ENCODE measurements around the gene ZDHHC15. TPM values are rescaled to one million over a fixed set of nuclear protein-coding genes. Genes with fewer than 3 reads are reported as not detected.

Gene ZDHHC15
- total and polyA plus RNA-seq, 2 of the 8 experiments (the other 6 are each of a cell fraction or from before 2014, with no cell fraction given) = 1.7 to 3.5 TPM

GRCh38 chrX:75546724-75547511 is 24.1 kb upstream of the ZDHHC15 start:
- no peak overlapping the region for H3K4ac ChIP-seq (replicated peaks; ENCODE audit: insufficient read length, low read depth, low read length)
- DNase-seq (ENCODE audit: low read depth in 1 of 2, low spot score in 2 of 2) (no peak), FAIRE-seq (no peak)
- no peaks in the 10 kb centered on the region for H3K79me2 ChIP-seq (ENCODE audit: control insufficient read depth in 1 of 2, insufficient read depth in 2 of 2, low read length in 2 of 2)
- H2BK5ac ChIP-seq (ENCODE audit: low read depth, low read length) = no peak overlapping the region
- H2BK120ac ChIP-seq (replicated peaks; ENCODE audit: low read depth, low read length) = no peak overlapping the region
- H4K20me1 ChIP-seq (replicated peaks in 1 of 2; ENCODE audit: control insufficient read depth in 1 of 2, insufficient read depth in 2 of 2, low read length in 2 of 2) = no peaks in the 10 kb centered on the region
- H4K8ac ChIP-seq (ENCODE audit: extremely low read depth, insufficient read depth, low read length) = no peak overlapping the region
- no peaks in the 10 kb centered on the region for H3K27me3 ChIP-seq (replicated peaks in 1 of 4; ENCODE audit: control insufficient read depth in 3 of 4, extremely low read depth in 1 of 4, insufficient read depth in 3 of 4, low read length in 3 of 4)
- H2BK15ac ChIP-seq (ENCODE audit: low read length) = no peak overlapping the region
- H3K23me2 ChIP-seq (ENCODE audit: low read depth, low read length) = no peaks in the 10 kb centered on the region
- CTCF ChIA-PET (ENCODE audit: partially characterized antibody) = interaction anchor here (0.7 to 1.3 kb wide), 2 partner anchors 25 to 552 kb away, joined by 3 to 4 read pairs; no protein-coding TSS in a partner anchor
- no peaks in the 10 kb centered on the region for H3K4me1 ChIP-seq (replicated peaks in 1 of 4; ENCODE audit: control insufficient read depth in 3 of 4, insufficient read depth in 4 of 4, low read length in 3 of 4)
- H3K9me3 ChIP-seq (ENCODE audit: insufficient read depth in 2 of 2, low read depth in 1 of 2, low read length in 1 of 2) = no peaks in the 10 kb centered on the region
- no peak overlapping the region for H3K23ac ChIP-seq (ENCODE audit: insufficient read length)
- H3K9ac ChIP-seq (replicated peaks in 1 of 4; ENCODE audit: extremely low read depth in 1 of 4, low read depth in 3 of 4, low read length in 3 of 4) = no peak overlapping the region
- H4K5ac ChIP-seq (ENCODE audit: insufficient read length, low read depth, low read length) = no peak overlapping the region
- WGBS, 2 experiments (ENCODE audit: extremely low coverage in 1 of 2, insufficient coverage in 1 of 2, insufficient read length in 1 of 2, insufficient replicate concordance in 2 of 2, low coverage in 1 of 2, low lambda C conversion rate in 2 of 2, missing lambda C conversion rate in 1 of 2) = 95% methylated on average over 2 of the region's 2 CpGs; no CpG with 5 or more reads in 1 of the 2 experiments
- H2BK20ac ChIP-seq (ENCODE audit: low read length) = no peak overlapping the region
- no peak overlapping the region for H2AK5ac ChIP-seq (ENCODE audit: low read depth, low read length)
- H3K79me1 ChIP-seq (ENCODE audit: low read depth, low read length) = no peaks in the 10 kb centered on the region
- no peak overlapping the region for H2BK12ac ChIP-seq (ENCODE audit: low read depth, low read length)
- no peak overlapping the region for H4K91ac ChIP-seq (replicated peaks; ENCODE audit: insufficient read length, low read length)
- H3K18ac ChIP-seq (ENCODE audit: extremely low read depth, low read length) = no peak overlapping the region
- no peak overlapping the region for H3K56ac ChIP-seq (replicated peaks; ENCODE audit: insufficient read length, low read depth, low read length)
- H3K4me2 ChIP-seq (ENCODE audit: insufficient read depth in 1 of 2, low read depth in 2 of 2, low read length in 2 of 2) = no peak overlapping the region
- H3K27ac ChIP-seq (ENCODE audit: low read depth, low read length) = no peak overlapping the region
- POLR2A ChIA-PET (ENCODE audit: partially characterized antibody) = no interaction called here
- no peak overlapping the region for H2AFZ ChIP-seq (ENCODE audit: low read length)
- H3K36me3 ChIP-seq (ENCODE audit: control insufficient read depth in 2 of 4, insufficient read depth in 4 of 4, low read length in 3 of 4) = no peaks in the 10 kb centered on the region
- H3K14ac ChIP-seq (ENCODE audit: insufficient read length) = no peak overlapping the region
- no peak overlapping the region for H3K4me3 ChIP-seq (ENCODE audit: extremely low read depth in 1 of 4, insufficient read depth in 2 of 4, low read depth in 3 of 4, low read length in 4 of 4)
- TF ChIP-seq E2F6 (IDR thresholded peaks at IDR 0.05) (no peak), CBX5 (IDR thresholded peaks at IDR 0.05; ENCODE audit: low read depth, low read length) (no peak), HDAC2 (IDR thresholded peaks at IDR 0.05; ENCODE audit: borderline replicate concordance in 1 of 2, low read depth in 2 of 2, low read length in 2 of 2) (no peak), MAX (IDR thresholded peaks at IDR 0.05) (no peak), HDAC6 (IDR thresholded peaks at IDR 0.05; ENCODE audit: low read depth, low read length) (no peak), NANOG (IDR thresholded peaks at IDR 0.05; ENCODE audit: insufficient read depth, low read depth, low read length, poor library complexity, severe bottlenecking) (no peak), TBP (IDR thresholded peaks at IDR 0.05; ENCODE audit: low read depth, low read length) (no peak), ASH2L (IDR thresholded peaks at IDR 0.05; ENCODE audit: low read length) (no peak), BRCA1 (IDR thresholded peaks at IDR 0.05; ENCODE audit: low read depth, low read length) (no peak)
- TF ChIP-seq, protein P1, sequence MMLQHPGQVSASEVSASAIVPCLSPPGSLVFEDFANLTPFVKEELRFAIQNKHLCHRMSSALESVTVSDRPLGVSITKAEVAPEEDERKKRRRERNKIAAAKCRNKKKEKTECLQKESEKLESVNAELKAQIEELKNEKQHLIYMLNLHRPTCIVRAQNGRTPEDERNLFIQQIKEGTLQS (IDR thresholded peaks at IDR 0.05; ENCODE audit: insufficient read depth, low read depth, low read length) = no peak

Data from H1 (cell line).